K562 (cell line): Measurements from ENCODE around the gene GLCCI1. TPM values are rescaled to one million over a fixed set of nuclear protein-coding genes. Genes with fewer than 3 reads are reported as not detected.

Source experiments
- ARID3B ChIP-seq: fragments of 250-450 bp; sonication (Bioruptor Pico); IDR thresholded peaks from 2 replicates; pipeline ENCODE4 v1.4.0; 2020; ENCODE audit warnings: borderline replicate concordance
- CBFA2T2 ChIP-seq: fragments of 450-650 bp; conservative IDR thresholded peaks from 2 replicates; pipeline ENCODE4 v1.6.1; 2017; ENCODE audit warnings: mild to moderate bottlenecking
- CHD2 ChIP-seq: IDR thresholded peaks from 2 replicates; pipeline ENCODE4 v1.6.1; 2011; ENCODE audit warnings: low read depth, low read length
- DEAF1 ChIP-seq: fragments of 450-650 bp; formaldehyde crosslinking; IDR thresholded peaks from 2 replicates; pipeline ENCODE4 v1.4.0; 2020; ENCODE audit warnings: mild to moderate bottlenecking, moderate library complexity
- DPF2 ChIP-seq: fragments of 450-650 bp; IDR thresholded peaks from 2 replicates; pipeline ENCODE4 v1.6.1; 2016
- GABPB1 ChIP-seq: sonication (generic); formaldehyde crosslinking; IDR thresholded peaks from 2 replicates; pipeline ENCODE4 v1.8.0; 2022; ENCODE audit warnings: mild to moderate bottlenecking, missing genetic modification reagents
- HES1 ChIP-seq: fragments of 450-650 bp; IDR thresholded peaks from 2 replicates; pipeline ENCODE4 v1.6.1; 2016; ENCODE audit warnings: low read depth, mild to moderate bottlenecking, moderate library complexity
- ID3 ChIP-seq, 2 experiments: fragments of 250-450 bp in 1 of 2; fragments of 450-650 bp in 1 of 2; sonication (Bioruptor Pico) in 1 of 2; IDR thresholded peaks; 2 replicates each; pipeline versions ENCODE4 v1.6.1 to v1.8.0; 2016 to 2021; ENCODE audit warnings: mild to moderate bottlenecking in 2 of 2, moderate library complexity in 2 of 2, missing compliant biosample characterization in 1 of 2, missing genetic modification characterization in 1 of 2
- JUN ChIP-seq, 2 experiments: sonication (generic) in 1 of 2; formaldehyde crosslinking in 1 of 2; IDR thresholded peaks; 2 replicates each; pipeline versions ENCODE4 v1.6.1 to v1.8.0; 2012 to 2022; ENCODE audit warnings: borderline replicate concordance in 2 of 2, mild to moderate bottlenecking in 2 of 2, improper control_type of control experiment in 1 of 2, low read depth in 1 of 2, low read length in 1 of 2, missing genetic modification reagents in 1 of 2
- LARP7 ChIP-seq: fragments of 450-650 bp; IDR thresholded peaks from 2 replicates; pipeline ENCODE4 v1.6.1; 2016
- PHF21A ChIP-seq: fragments of 450-650 bp; IDR thresholded peaks from 2 replicates; pipeline ENCODE4 v1.6.1; 2017; ENCODE audit warnings: low read depth, borderline replicate concordance
- POLR2AphosphoS2 ChIP-seq: IDR thresholded peaks from 2 replicates; pipeline ENCODE4 v1.6.1; 2012; ENCODE audit warnings: low read length, improper control_type of control experiment
- POLR2AphosphoS5 ChIP-seq: IDR thresholded peaks from 2 replicates; pipeline ENCODE4 v1.6.1; 2011; ENCODE audit warnings: mild to moderate bottlenecking, low read depth, low read length, moderate library complexity; ENCODE audit not compliant: control insufficient read depth, insufficient read depth
- POU5F1 ChIP-seq: fragments of 150-350 bp; IDR thresholded peaks from 2 replicates; pipeline ENCODE4 v1.6.1; 2014; ENCODE audit warnings: borderline replicate concordance, low read length, low read depth, mild to moderate bottlenecking; ENCODE audit not compliant: partially characterized antibody
- TCF3 ChIP-seq: sonication (generic); formaldehyde crosslinking; IDR thresholded peaks from 2 replicates; pipeline ENCODE4 v1.4.0; 2020; ENCODE audit warnings: mild to moderate bottlenecking, missing genetic modification reagents
- TEAD4 ChIP-seq, 2 experiments: sonication (generic) in 1 of 2; formaldehyde crosslinking in 1 of 2; IDR thresholded peaks; 2 replicates each; pipeline versions ENCODE4 v1.6.1 to v1.8.0; 2012 to 2022; ENCODE audit warnings: borderline replicate concordance in 1 of 2, inconsistent platforms in 1 of 2, low read length in 1 of 2, mild to moderate bottlenecking in 1 of 2, missing genetic modification reagents in 1 of 2
- ZBTB1 ChIP-seq: sonication (generic); formaldehyde crosslinking; IDR thresholded peaks from 2 replicates; pipeline ENCODE4 v1.8.1; 2023; ENCODE audit warnings: missing genetic modification reagents, low read depth, mild to moderate bottlenecking, borderline replicate concordance
- ZEB2 ChIP-seq: fragments of 450-650 bp; IDR thresholded peaks from 2 replicates; pipeline ENCODE4 v1.6.1; 2016
- ZNF24 ChIP-seq: fragments of 450-650 bp; IDR thresholded peaks from 2 replicates; pipeline ENCODE4 v1.6.1; 2016
- ZNF431 ChIP-seq: sonication (generic); formaldehyde crosslinking; IDR thresholded peaks from 2 replicates; pipeline ENCODE4 v1.8.0; 2022; ENCODE audit warnings: mild to moderate bottlenecking, missing genetic modification reagents
- polyA plus RNA-seq, 8 experiments: library from polyadenylated mRNA; depleted of rRNA in 4 of 8; stranded (reverse) in 5 of 8; unstranded in 3 of 8; fragments of >200 nt; fragmentation: Nextera tagmentation in 2 of 8; fragmentation: Illumina TruSeq in 1 of 8; extraction: Ambion mirVana in 2 of 8; extraction: Trizol in 1 of 8; gene quantifications; 2 replicates each; pipeline versions ENCODE4 v1.2.1 to v1.2.3, GENCODE V29; 2011 to 2014; ENCODE audit warnings: inconsistent platforms in 1 of 8, missing spikeins in 1 of 8
- total RNA-seq, 7 experiments: library from RNA; depleted of rRNA in 6 of 7; stranded (reverse); fragments of >200 nt in 6 of 7; fragmentation: Illumina TruSeq in 2 of 7; extraction: Trizol in 2 of 7; gene quantifications; 2 replicates each; pipeline versions ENCODE4 v1.2.1 to v1.2.3, GENCODE V29; 2011 to 2021; ENCODE audit warnings: low replicate concordance in 1 of 7
- TF ChIP-seq, protein P1 (sequence below): sonication (generic); formaldehyde crosslinking; IDR thresholded peaks from 2 replicates; pipeline ENCODE4 v1.8.0; 2022; ENCODE audit warnings: mild to moderate bottlenecking, missing genetic modification reagents

Gene GLCCI1
- total and polyA plus RNA-seq, 9 of the 15 experiments (the other 6 are each of a cell fraction or from before 2014, with no cell fraction given), result 2.7 to 11.9 (median 7.2) TPM

DNA sequence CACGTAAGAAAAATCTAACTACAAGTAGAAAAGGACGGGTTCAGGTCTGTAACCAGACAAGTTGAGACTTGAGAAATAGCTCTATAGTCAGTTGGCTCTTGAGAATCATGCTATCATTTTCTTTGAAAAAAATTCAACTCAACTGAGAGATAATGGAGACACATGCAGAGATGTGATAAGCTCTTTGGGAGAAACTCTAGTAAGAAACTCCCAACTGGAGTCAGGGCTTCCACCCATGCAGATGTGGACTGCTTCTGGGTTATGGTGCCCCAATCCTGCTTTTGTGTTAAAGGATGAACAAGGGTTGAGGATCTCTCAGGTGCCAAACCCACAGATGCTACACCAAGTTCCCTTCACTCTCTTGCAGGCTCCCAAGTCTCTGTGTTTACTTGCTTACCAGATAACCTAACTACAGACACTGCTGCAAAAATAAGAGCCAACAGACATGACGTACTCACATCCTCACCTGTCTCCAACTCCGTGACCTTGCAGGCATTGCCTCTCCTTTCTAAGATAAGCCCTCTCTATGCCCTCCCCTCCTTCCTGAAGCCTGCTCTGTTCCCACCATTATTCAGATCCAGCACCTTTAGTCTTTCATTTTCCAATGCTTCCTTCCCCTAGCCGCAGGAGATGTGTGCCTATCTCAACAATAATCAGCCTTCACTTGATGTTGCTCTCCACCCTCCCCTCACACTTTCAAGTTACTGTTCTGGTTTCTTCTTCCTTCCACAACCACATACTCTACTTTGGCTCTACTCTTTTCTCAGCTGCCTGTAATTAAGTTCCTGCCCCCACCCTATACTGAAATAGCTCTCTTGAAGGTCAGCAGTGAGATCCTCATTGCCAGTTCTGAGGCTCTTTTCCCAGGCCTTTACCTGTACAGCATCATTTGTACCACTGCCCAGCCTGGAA lies 163.4 kb downstream of the GLCCI1 start (continued):
- TF ChIP-seq ZNF24 (no peak), TEAD4 (IDR thresholded peaks at IDR 0.05; ENCODE audit: low read length) (peak; percentile 80), TEAD4 (CRISPR knock-in tag; IDR thresholded peaks at IDR 0.05; ENCODE audit: borderline replicate concordance) (no peak), DPF2 (peak; percentile 80), ZEB2 (peak; percentile 73; the same call in 1 of the 2 replicates), DEAF1 (no peak), ID3 (CRISPR knock-in tag; IDR thresholded peaks at IDR 0.05) (no peak), ID3 (tag; IDR thresholded peaks at IDR 0.05) (no peak), TCF3 (CRISPR knock-in tag) (peak; percentile 75), GABPB1 (no peak), HES1 (no peak), ARID3B (CRISPR knock-in tag) (no peak), CHD2 (no peak), ZBTB1 (CRISPR knock-in tag) (no peak), POLR2AphosphoS5 (no peak), POU5F1 (no peak), JUN (IDR thresholded peaks at IDR 0.05; ENCODE audit: borderline replicate concordance, low read depth, low read length) (no peak), JUN (CRISPR knock-in tag; IDR thresholded peaks at IDR 0.05; ENCODE audit: borderline replicate concordance) (no peak), CBFA2T2 (peak; percentile 58), LARP7 (no peak), ZNF431 (no peak), POLR2AphosphoS2 (no peak), PHF21A (no peak)
- TF ChIP-seq, protein P1, sequence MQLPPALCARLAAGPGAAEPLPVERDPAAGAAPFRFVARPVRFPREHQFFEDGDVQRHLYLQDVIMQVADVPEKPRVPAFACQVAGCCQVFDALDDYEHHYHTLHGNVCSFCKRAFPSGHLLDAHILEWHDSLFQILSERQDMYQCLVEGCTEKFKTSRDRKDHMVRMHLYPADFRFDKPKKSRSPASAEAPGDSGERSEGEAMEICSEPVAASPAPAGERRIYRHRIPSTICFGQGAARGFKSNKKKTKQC (CRISPR knock-in tag), result no peak
